Activated B cell treated with CpG ODN at 0.5 μM for 24 hours (primary cell): ENCODE results near the gene DNA2. TPM values are rescaled to one million over a fixed set of nuclear protein-coding genes. Genes with fewer than 3 reads are reported as not detected.

Experiments
- ATAC-seq: fragments of 200-7000 bp; cut with Tn5 transposase; one replicate; pipeline ENCODE4 v1.10.0; 2021; ENCODE audit warnings: low read depth, mild to moderate bottlenecking, moderate library complexity
- CTCF ChIA-PET: fragments of 350-600 bp; sonication (Branson Sonifier 250); formaldehyde crosslinking; loops from one replicate; lab custom pipeline; 2021; ENCODE audit warnings: antibody characterized with exemption; lab: Charles Lee
- POLR2A ChIA-PET: fragments of 350-600 bp; sonication (Branson Sonifier 250); formaldehyde crosslinking; loops from one replicate; lab custom pipeline; 2021; ENCODE audit warnings: antibody characterized with exemption; lab: Charles Lee
- DNase-seq: peaks from one replicate; pipeline ENCODE4 v3.0.0; 2022
- H3K27ac Mint-ChIP-seq: one replicate; pipeline ENCODE4 v1.8.0; 2020; ENCODE audit warnings: mixed read lengths
- H3K27me3 Mint-ChIP-seq: one replicate; pipeline ENCODE4 v1.8.0; 2021; ENCODE audit warnings: mixed read lengths
- H3K36me3 Mint-ChIP-seq: one replicate; pipeline ENCODE4 v1.8.0; 2021; ENCODE audit warnings: low read depth, mixed read lengths
- H3K4me1 Mint-ChIP-seq: one replicate; pipeline ENCODE4 v1.8.0; 2021; ENCODE audit warnings: mixed read lengths
- H3K4me3 Mint-ChIP-seq: one replicate; pipeline ENCODE4 v1.8.0; 2020; ENCODE audit warnings: mild to moderate bottlenecking, mixed read lengths
- H3K9me3 Mint-ChIP-seq: one replicate; pipeline ENCODE4 v1.8.0; 2020; ENCODE audit warnings: mixed read lengths
- CTCF ChIP-seq: fragments of 200-600 bp; IDR thresholded peaks from one replicate; pipeline ENCODE4 v1.8.0; 2022; ENCODE audit warnings: antibody characterized with exemption, mild to moderate bottlenecking
- intact Hi-C: fragments of 100-400 bp; cut with micrococcal nuclease; formaldehyde crosslinking; loops from one replicate; pipeline ENCODE4 v1.15.1; 2024
- total RNA-seq: library from RNA; stranded (reverse); gene quantifications from 2 replicates; pipeline ENCODE4 v1.2.3, GENCODE V29; 2022

DNA2 gene
- total RNA-seq, 1 donor from 2014 or later = 8.1 TPM

GRCh38 chr10:68434657-68435056 lies 37.1 kb downstream of the DNA2 start:
- POLR2A ChIA-PET = no interaction called here
- H3K9me3 Mint-ChIP-seq = no peaks in the 10 kb centered on the region
- H3K4me3 Mint-ChIP-seq = no peak overlapping the region
- peaks cover 4% of the 10 kb centered on the region for H3K36me3 Mint-ChIP-seq
- intact Hi-C loops = no loop called here
- no peak for ATAC-seq
- no peak overlapping the region for H3K27ac Mint-ChIP-seq
- H3K4me1 Mint-ChIP-seq = no peaks in the 10 kb centered on the region
- no peaks in the 10 kb centered on the region for H3K27me3 Mint-ChIP-seq
- CTCF ChIA-PET = no interaction called here
- TF ChIP-seq CTCF = no peak
- DNase-seq = no peak

GRCh38 chr10:68428396-68429104 lies 43.2 kb downstream of the DNA2 start:
- intact Hi-C loops = no loop called here
- no peak for DNase-seq
- Mint-ChIP-seq H3K36me3 (peaks cover 3% of the 10 kb centered on the region), H3K27ac (no peak overlapping the region), H3K9me3 (no peaks in the 10 kb centered on the region), H3K4me1 (no peaks in the 10 kb centered on the region), H3K27me3 (no peaks in the 10 kb centered on the region), H3K4me3 (no peak overlapping the region)
- CTCF ChIA-PET = no interaction called here
- POLR2A ChIA-PET = interaction anchor here (0.6 kb wide), 1 partner anchor 527 kb away, joined by 3 read pairs; no protein-coding TSS in a partner anchor
- TF ChIP-seq CTCF = no peak
- ATAC-seq = no peak

GRCh38 chr10:68424454-68425014 lies 47.2 kb downstream of the DNA2 start:
- Mint-ChIP-seq H3K4me1 (no peaks in the 10 kb centered on the region), H3K27ac (no peak overlapping the region), H3K4me3 (no peak overlapping the region), H3K27me3 (no peaks in the 10 kb centered on the region), H3K36me3 (peaks cover 3% of the 10 kb centered on the region), H3K9me3 (no peaks in the 10 kb centered on the region)
- ChIA-PET CTCF (no interaction called here), POLR2A (no interaction called here)
- ATAC-seq = no peak
- TF ChIP-seq CTCF = no peak
- no peak for DNase-seq
- intact Hi-C loops = no loop called here

- CTCF ChIA-PET = no interaction called here
- no peak overlapping the region for H3K4me3 Mint-ChIP-seq
- no peak for DNase-seq
Observed at GRCh38 chr10:68423522-68423921, 48.3 kb downstream of the DNA2 start.

More at GRCh38 chr10:68423522-68423921, 48.3 kb downstream of the DNA2 start:
- ATAC-seq = no peak
- H3K27me3 Mint-ChIP-seq = no peaks in the 10 kb centered on the region
- no peak overlapping the region for H3K27ac Mint-ChIP-seq
- POLR2A ChIA-PET = no interaction called here
- no peak for TF ChIP-seq CTCF
- no peaks in the 10 kb centered on the region for H3K9me3 Mint-ChIP-seq
- intact Hi-C loops = no loop called here
- H3K36me3 Mint-ChIP-seq = peaks cover 5% of the 10 kb centered on the region
- no peaks in the 10 kb centered on the region for H3K4me1 Mint-ChIP-seq
